Measurements from ENCODE around the gene TRPM2.

Gene TRPM2

DNA sequence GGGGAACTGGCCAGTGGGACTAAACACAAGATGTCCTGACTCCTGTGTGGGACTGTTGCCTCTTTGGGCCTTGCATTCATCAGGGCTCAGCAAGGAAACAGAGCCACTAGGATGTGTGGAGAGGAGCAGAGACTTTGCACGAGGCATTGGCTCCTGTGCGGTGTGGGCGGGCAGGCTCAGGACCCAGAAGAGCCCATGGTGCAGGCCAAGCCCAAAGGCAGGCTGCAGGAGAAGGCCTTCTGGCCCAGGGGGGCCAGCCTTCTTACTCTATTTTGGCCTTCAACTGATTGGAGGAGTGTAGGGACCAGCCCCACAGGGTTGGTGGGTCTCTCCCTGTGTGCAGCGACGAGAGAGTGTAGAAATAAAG lies 125.4 kb downstream of the TRPM2 start:
- no peak for TF ChIP-seq CTCF (IDR thresholded peaks at IDR 0.05)

DNA sequence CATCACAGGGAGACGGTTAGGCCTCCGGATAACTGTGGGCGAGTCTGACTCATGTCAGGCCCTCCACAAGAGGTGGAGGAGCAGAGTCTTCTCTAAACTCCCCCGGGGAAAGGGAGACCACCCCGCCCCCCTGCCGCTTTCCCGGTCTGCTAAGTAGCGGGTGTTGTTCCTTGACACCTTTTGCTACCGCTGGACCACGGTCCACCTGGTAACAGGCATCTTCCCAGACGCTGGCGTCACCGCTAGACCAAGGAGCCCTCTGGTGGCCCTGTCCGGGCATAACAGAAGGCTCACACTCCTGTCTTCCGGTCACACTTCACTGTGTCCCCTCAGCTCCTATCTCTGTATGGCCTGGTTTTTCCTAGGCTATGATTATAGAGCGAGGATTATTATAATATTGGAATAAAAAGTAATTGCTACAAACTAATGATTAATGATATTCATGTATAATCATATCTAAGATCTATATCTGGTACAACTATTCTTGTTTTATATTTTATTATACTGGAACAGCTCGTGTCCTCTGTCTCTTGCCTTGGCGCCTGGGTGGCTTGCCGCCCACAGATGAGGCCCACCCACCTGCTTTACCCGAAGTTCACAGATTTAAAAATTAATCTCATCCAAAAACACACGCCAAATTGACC lies 126.3 kb downstream of the TRPM2 start:
- TF ChIP-seq CTCF (IDR thresholded peaks at IDR 0.05), result peak; percentile 65

- no peak for TF ChIP-seq CTCF (IDR thresholded peaks at IDR 0.05)
These were observed 127.0 kb downstream of the TRPM2 start for GRCh38 chr21:44480200-44481053.

DNA sequence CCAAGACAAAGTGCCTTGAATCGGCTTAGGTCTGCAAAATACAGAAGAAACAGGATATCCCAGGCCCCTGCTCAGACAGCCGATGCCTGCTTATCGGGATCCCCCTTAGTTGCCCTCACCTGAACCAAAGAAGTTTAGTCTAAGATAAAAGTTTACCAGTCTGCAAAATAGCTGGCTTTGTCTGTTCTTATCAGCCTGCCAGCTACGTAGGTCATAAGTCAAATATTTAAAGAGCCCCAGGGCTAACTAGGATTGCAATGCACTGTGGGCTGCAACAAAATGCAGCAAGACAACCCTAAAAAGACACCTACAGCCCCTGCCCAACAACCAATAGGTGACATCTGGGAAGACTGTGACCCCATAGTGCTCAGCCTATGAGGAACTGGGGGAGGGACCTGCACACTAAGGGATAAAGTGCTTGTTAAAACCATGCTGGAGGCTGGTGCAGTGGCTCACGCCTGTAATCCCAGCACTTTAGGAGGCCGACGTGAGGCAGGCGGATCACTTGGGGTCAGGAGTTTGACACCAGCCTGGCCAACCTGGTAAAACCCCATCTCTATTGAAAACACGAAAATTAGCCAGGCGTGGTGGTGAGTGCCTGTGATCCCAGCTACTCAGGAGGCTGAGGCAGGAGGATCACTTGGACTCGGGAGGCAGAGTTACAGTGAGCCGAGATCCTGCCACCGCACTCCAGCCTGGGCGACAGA lies 129.3 kb downstream of the TRPM2 start:
- no peak for TF ChIP-seq CTCF (IDR thresholded peaks at IDR 0.05)

- no peak for TF ChIP-seq CTCF (IDR thresholded peaks at IDR 0.05)
These were observed 130.1 kb downstream of the TRPM2 start for GRCh38 chr21:44483288-44484237.

- TF ChIP-seq CTCF (IDR thresholded peaks at IDR 0.05), result no peak
These were observed 131.3 kb downstream of the TRPM2 start for GRCh38 chr21:44484498-44485253.
